ENCODE results near the gene SCO2.

DNA sequence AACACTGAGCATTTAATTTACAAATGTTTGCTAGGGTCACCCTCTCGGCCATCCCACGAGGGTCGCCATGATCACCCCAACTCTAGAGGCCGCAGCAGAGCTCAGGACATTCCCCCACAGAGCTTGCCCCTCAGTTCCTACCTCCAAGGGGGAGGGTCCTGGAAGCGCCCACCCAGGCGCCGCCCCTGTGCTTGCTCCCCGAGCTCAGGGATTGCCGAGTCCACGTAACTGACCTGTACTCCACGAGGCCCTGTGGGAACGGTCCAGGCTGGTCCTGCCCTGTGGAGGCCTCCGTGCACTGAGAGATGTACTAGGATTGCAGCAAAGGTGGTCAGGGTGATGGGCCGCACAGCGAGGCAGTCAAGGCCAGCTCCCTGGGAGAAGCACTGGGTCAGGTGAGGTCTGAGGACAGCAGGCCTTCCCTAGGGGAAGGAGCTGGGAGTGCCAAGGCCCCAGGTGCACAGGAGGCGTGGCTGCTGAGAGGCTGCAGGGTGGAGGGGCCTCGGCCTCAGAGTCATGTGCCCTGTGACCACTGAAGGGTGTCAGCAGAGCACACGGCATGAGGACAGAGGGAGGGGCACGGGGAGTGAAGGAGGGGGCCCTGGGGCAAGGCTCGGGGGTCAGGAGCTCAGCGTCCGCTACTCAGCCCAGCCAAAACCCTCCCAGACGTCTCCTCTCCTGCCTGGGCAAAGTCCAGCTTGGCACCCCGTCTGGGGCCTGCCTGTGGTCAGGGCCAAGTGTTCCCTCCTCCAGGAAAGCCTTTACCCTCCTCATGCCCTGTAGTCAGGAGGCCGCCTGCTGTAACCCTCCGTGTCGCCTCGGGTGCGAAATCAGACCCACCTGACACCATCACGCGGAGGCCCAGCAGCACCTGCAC lies 41.2 kb downstream of the SCO2 start:
- TF ChIP-seq, protein P1, sequence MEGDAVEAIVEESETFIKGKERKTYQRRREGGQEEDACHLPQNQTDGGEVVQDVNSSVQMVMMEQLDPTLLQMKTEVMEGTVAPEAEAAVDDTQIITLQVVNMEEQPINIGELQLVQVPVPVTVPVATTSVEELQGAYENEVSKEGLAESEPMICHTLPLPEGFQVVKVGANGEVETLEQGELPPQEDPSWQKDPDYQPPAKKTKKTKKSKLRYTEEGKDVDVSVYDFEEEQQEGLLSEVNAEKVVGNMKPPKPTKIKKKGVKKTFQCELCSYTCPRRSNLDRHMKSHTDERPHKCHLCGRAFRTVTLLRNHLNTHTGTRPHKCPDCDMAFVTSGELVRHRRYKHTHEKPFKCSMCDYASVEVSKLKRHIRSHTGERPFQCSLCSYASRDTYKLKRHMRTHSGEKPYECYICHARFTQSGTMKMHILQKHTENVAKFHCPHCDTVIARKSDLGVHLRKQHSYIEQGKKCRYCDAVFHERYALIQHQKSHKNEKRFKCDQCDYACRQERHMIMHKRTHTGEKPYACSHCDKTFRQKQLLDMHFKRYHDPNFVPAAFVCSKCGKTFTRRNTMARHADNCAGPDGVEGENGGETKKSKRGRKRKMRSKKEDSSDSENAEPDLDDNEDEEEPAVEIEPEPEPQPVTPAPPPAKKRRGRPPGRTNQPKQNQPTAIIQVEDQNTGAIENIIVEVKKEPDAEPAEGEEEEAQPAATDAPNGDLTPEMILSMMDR (IDR thresholded peaks at IDR 0.05) = no peak
- no peak for TF ChIP-seq POLR2A (IDR thresholded peaks at IDR 0.05)
